ENCODE measurements around the gene ST8SIA2.

ST8SIA2 gene

GRCh38 chr15:92393071-92393979 is at the start of gene ST8SIA2:
ST8SIA2 (plus strand) TSS chr15:92393881; CDS start chr15:92394065, 184 bp downstream.
- DNase-seq (ENCODE audit: low read depth, low spot score), result no peak
- no peak within 1 kb of the TSS for H3K27ac ChIP-seq

GRCh38 chr15:92343924-92344643 is 49.6 kb upstream of the ST8SIA2 start:
- DNase-seq (ENCODE audit: low read depth, low spot score), result no peak
- no peak overlapping the region for H3K27ac ChIP-seq

GRCh38 chr15:92346063-92346462 is 47.6 kb upstream of the ST8SIA2 start:
- no peak overlapping the region for H3K27ac ChIP-seq
- DNase-seq (ENCODE audit: low read depth, low spot score), result no peak

GRCh38 chr15:92355307-92355706 is 38.4 kb upstream of the ST8SIA2 start:
- DNase-seq (ENCODE audit: low read depth, low spot score), result no peak
- no peak overlapping the region for H3K27ac ChIP-seq

- DNase-seq (ENCODE audit: low read depth, low spot score), result no peak
- H3K27ac ChIP-seq, result no peak overlapping the region
These were observed 32.2 kb upstream of the ST8SIA2 start for GRCh38 chr15:92361321-92362000.

GRCh38 chr15:92362001-92362350 is 31.7 kb upstream of the ST8SIA2 start:
- DNase-seq (ENCODE audit: low read depth, low spot score), result no peak

GRCh38 chr15:92365084-92365483 is 28.6 kb upstream of the ST8SIA2 start:
- H3K27ac ChIP-seq, result no peak overlapping the region
- no peak for DNase-seq (ENCODE audit: low read depth, low spot score)

More at GRCh38 chr15:92362001-92362350, 31.7 kb upstream of the ST8SIA2 start:
- H3K27ac ChIP-seq, result no peak overlapping the region

GRCh38 chr15:92365906-92366305 is 27.8 kb upstream of the ST8SIA2 start:
- DNase-seq (ENCODE audit: low read depth, low spot score), result no peak
- H3K27ac ChIP-seq, result no peak overlapping the region

- no peak for DNase-seq (ENCODE audit: low read depth, low spot score)
- H3K27ac ChIP-seq, result no peak overlapping the region
These were observed 27.3 kb upstream of the ST8SIA2 start for GRCh38 chr15:92366381-92366780.

- H3K27ac ChIP-seq, result no peak overlapping the region
- DNase-seq (ENCODE audit: low read depth, low spot score), result no peak
These were observed 18.6 kb upstream of the ST8SIA2 start for GRCh38 chr15:92375057-92375456.

GRCh38 chr15:92376109-92376508 is 17.6 kb upstream of the ST8SIA2 start:
- no peak for DNase-seq (ENCODE audit: low read depth, low spot score)
- H3K27ac ChIP-seq, result no peak overlapping the region

GRCh38 chr15:92377083-92377789 is 16.4 kb upstream of the ST8SIA2 start:
- no peak overlapping the region for H3K27ac ChIP-seq
- no peak for DNase-seq (ENCODE audit: low read depth, low spot score)

GRCh38 chr15:92383519-92384324 is 10.0 kb upstream of the ST8SIA2 start:
- H3K27ac ChIP-seq, result no peak overlapping the region
- DNase-seq (ENCODE audit: low read depth, low spot score), result no peak

GRCh38 chr15:92384381-92384780 is 9.3 kb upstream of the ST8SIA2 start:
- no peak overlapping the region for H3K27ac ChIP-seq
- no peak for DNase-seq (ENCODE audit: low read depth, low spot score)

- H3K27ac ChIP-seq, result no peak overlapping the region
- peak; percentile 14 for DNase-seq (ENCODE audit: low read depth, low spot score)
These were observed 8.6 kb upstream of the ST8SIA2 start for GRCh38 chr15:92385096-92385495.

- DNase-seq (ENCODE audit: low read depth, low spot score), result no peak
- no peak overlapping the region for H3K27ac ChIP-seq
These were observed 2.0 kb upstream of the ST8SIA2 start for GRCh38 chr15:92391640-92392039.

- H3K27ac ChIP-seq, result no peak overlapping the region
- DNase-seq (ENCODE audit: low read depth, low spot score), result no peak
These were observed 1.2 kb upstream of the ST8SIA2 start for GRCh38 chr15:92392462-92392861.

- no peak overlapping the region for H3K27ac ChIP-seq
- no peak for DNase-seq (ENCODE audit: low read depth, low spot score)
These were observed 263 bp downstream of the ST8SIA2 start for GRCh38 chr15:92393980-92394308.

- DNase-seq (ENCODE audit: low read depth, low spot score), result no peak
These were observed 822 bp downstream of the ST8SIA2 start for GRCh38 chr15:92394309-92395097.

More at GRCh38 chr15:92394309-92395097, 822 bp downstream of the ST8SIA2 start:
- no peak overlapping the region for H3K27ac ChIP-seq

Measured in epithelial cell of prostate (primary cell).